Smooth muscle cell (in vitro differentiated cells): ENCODE results near the gene TIE1. TPM values are rescaled to one million over a fixed set of nuclear protein-coding genes. Genes with fewer than 3 reads are reported as not detected.
"Not testable (repeated sequence)": the region's sequence is repeated elsewhere in the genome, so short reads cannot be mapped to it uniquely, and the experiment has no call there.

ENCODE experiments used
- DNase-seq: peaks from one replicate; lab custom pipeline; 2025; ENCODE audit not compliant: unreplicated experiment; lab: John Stamatoyannopoulos, UW
- H2AFZ ChIP-seq: fragments of 200-600 bp; sonication (generic); 2 replicates; pipeline ENCODE4 v1.6.0; 2016; ENCODE audit warnings: antibody characterized with exemption, low read depth, mild to moderate bottlenecking
- H3F3A ChIP-seq: fragments of 200-600 bp; sonication (generic); 2 replicates; pipeline ENCODE4 v1.6.0; 2017; ENCODE audit warnings: antibody characterized with exemption, low read depth
- H3K27ac ChIP-seq: fragments of 200-600 bp; sonication (generic); 2 replicates; pipeline ENCODE4 v1.5.1; 2016; ENCODE audit warnings: low read depth, mild to moderate bottlenecking
- H3K27me3 ChIP-seq: fragments of 200-600 bp; sonication (generic); 2 replicates; pipeline ENCODE4 v1.6.1; 2016; ENCODE audit warnings: low read depth, mild to moderate bottlenecking
- H3K36me3 ChIP-seq: fragments of 200-600 bp; sonication (generic); 2 replicates; pipeline ENCODE4 v1.5.1; 2016; ENCODE audit warnings: low read depth
- H3K4me1 ChIP-seq: fragments of 200-600 bp; sonication (generic); 2 replicates; pipeline ENCODE4 v1.5.1; 2016; ENCODE audit warnings: low read depth
- H3K4me2 ChIP-seq: fragments of 200-600 bp; sonication (generic); 2 replicates; pipeline ENCODE4 v1.6.0; 2016; ENCODE audit warnings: mild to moderate bottlenecking
- H3K4me3 ChIP-seq: fragments of 200-600 bp; sonication (generic); 2 replicates; pipeline ENCODE4 v1.5.1; 2016; ENCODE audit warnings: mild to moderate bottlenecking
- H3K79me2 ChIP-seq: fragments of 200-600 bp; sonication (generic); 2 replicates; pipeline ENCODE4 v1.6.0; 2016; ENCODE audit warnings: low read depth, mild to moderate bottlenecking
- H3K9ac ChIP-seq: fragments of 200-600 bp; sonication (generic); 2 replicates; pipeline ENCODE4 v1.6.0; 2016; ENCODE audit warnings: low read depth
- H3K9me3 ChIP-seq: fragments of 200-600 bp; sonication (generic); replicated peaks from 2 replicates; pipeline ENCODE4 v1.5.1; 2016; ENCODE audit warnings: low read depth
- H4K20me1 ChIP-seq: fragments of 200-600 bp; sonication (generic); 2 replicates; pipeline ENCODE4 v1.6.0; 2016; ENCODE audit warnings: low read depth
- CTCF ChIP-seq: fragments of 200-600 bp; sonication (generic); IDR thresholded peaks from 2 replicates; pipeline ENCODE4 v1.5.1; 2017; ENCODE audit warnings: borderline replicate concordance, mild to moderate bottlenecking, antibody characterized with exemption; ENCODE audit not compliant: insufficient read depth, poor library complexity, severe bottlenecking
- WGBS: methylation state at CpG from one replicate; pipeline ENCODE4 v1.1.7; 2016; ENCODE audit warnings: low lambda C conversion rate; 5-methylcytosine and 5-hydroxymethylcytosine counted together
- polyA plus RNA-seq: library from polyadenylated mRNA; unstranded; fragments of >200 nt; fragmentation: Nextera tagmentation; extraction: Ambion mirVana; gene quantifications from 2 replicates; pipeline ENCODE4 v1.2.1, GENCODE V29; 2016
- total RNA-seq: library from RNA; depleted of rRNA; stranded (reverse); fragments of >200 nt; gene quantifications from 2 replicates; pipeline ENCODE4 v1.2.3, GENCODE V29; 2014

TIE1 gene
- total and polyA plus RNA-seq, 2 experiments from 2014 or later = 0.18 to 0.73 TPM

- H3K9me3 ChIP-seq = no peaks in the 10 kb centered on the region
- WGBS = 4% methylated on average over 29 of the region's 48 CpGs
- H3K36me3 ChIP-seq = no peaks in the 10 kb centered on the region
- no peak for DNase-seq
- H3K9ac ChIP-seq = peak overlapping the region; percentile 30
- H3K79me2 ChIP-seq = peaks cover 26% of the 10 kb centered on the region
- H3K4me3 ChIP-seq = peak overlapping the region; percentile 70
- peak overlapping the region; percentile 95 for H3K4me2 ChIP-seq
- H3K4me1 ChIP-seq = peaks cover 14% of the 10 kb centered on the region
- H4K20me1 ChIP-seq = peaks cover 25% of the 10 kb centered on the region
- peak overlapping the region; percentile 50 for H3K27ac ChIP-seq
- H3K27me3 ChIP-seq = no peaks in the 10 kb centered on the region
- peaks cover 14% of the 10 kb centered on the region for H3F3A ChIP-seq
- TF ChIP-seq CTCF = no peak
- no peak overlapping the region for H2AFZ ChIP-seq
Measured at GRCh38 chr1:43367026-43367903, 66.5 kb downstream of the TIE1 start.

GRCh38 chr1:43367904-43368645 lies 67.3 kb downstream of the TIE1 start, which contains the start of gene ELOVL1:
TSS of gene ELOVL1 (minus strand) at chr1:43368011. CDS start at chr1:43365609, 2,402 bp downstream.
- Histone ChIP-seq H3K4me3 (peak within 1 kb of the TSS; percentile 70), H4K20me1 (peaks cover 25% of the 10 kb centered on the region), H3K79me2 (peaks cover 26% of the 10 kb centered on the region), H3K4me2 (peak within 1 kb of the TSS; percentile 95), H3K27me3 (no peaks in the 10 kb centered on the region), H3K4me1 (peaks cover 14% of the 10 kb centered on the region), H2AFZ (no peak within 1 kb of the TSS), H3F3A (peaks cover 19% of the 10 kb centered on the region), H3K9me3 (no peaks in the 10 kb centered on the region), H3K9ac (peak within 1 kb of the TSS; percentile 30), H3K27ac (peak within 1 kb of the TSS; percentile 73), H3K36me3 (no peaks in the 10 kb centered on the region)
- peak; percentile 89 for DNase-seq
- 1% methylated on average over 43 of the region's 58 CpGs for WGBS
- TF ChIP-seq CTCF = no peak

- no peak overlapping the region for H2AFZ ChIP-seq
Measured at GRCh38 chr1:43368646-43369020, 67.9 kb downstream of the TIE1 start.

GRCh38 chr1:43369779-43370178 lies 69.0 kb downstream of the TIE1 start:
- H3K27ac ChIP-seq, H2AFZ ChIP-seq, H3K4me3 ChIP-seq, H3K4me2 ChIP-seq, H3K27me3 ChIP-seq, H3K9me3 ChIP-seq, H3K36me3 ChIP-seq, DNase-seq, H3K9ac ChIP-seq: not testable (repeated sequence)
- H4K20me1 ChIP-seq = peaks cover 22% of the 10 kb centered on the region
- H3F3A ChIP-seq = peaks cover 34% of the 10 kb centered on the region
- peaks cover 14% of the 10 kb centered on the region for H3K4me1 ChIP-seq
- peaks cover 26% of the 10 kb centered on the region for H3K79me2 ChIP-seq
- 95% methylated on average over 6 of the region's 6 CpGs for WGBS

More at GRCh38 chr1:43368646-43369020, 67.9 kb downstream of the TIE1 start:
- H3K4me3 ChIP-seq = peak overlapping the region; percentile 70
- WGBS = 23% methylated on average over 6 of the region's 6 CpGs
- peak overlapping the region; percentile 24 for H3K9ac ChIP-seq
- peaks cover 14% of the 10 kb centered on the region for H3K4me1 ChIP-seq
- no peak for DNase-seq
- H4K20me1 ChIP-seq = peaks cover 25% of the 10 kb centered on the region
- peaks cover 24% of the 10 kb centered on the region for H3F3A ChIP-seq
- no peaks in the 10 kb centered on the region for H3K36me3 ChIP-seq
- peaks cover 26% of the 10 kb centered on the region for H3K79me2 ChIP-seq
- peak overlapping the region; percentile 73 for H3K27ac ChIP-seq
- peak overlapping the region; percentile 95 for H3K4me2 ChIP-seq
- H3K27me3 ChIP-seq = no peaks in the 10 kb centered on the region
- TF ChIP-seq CTCF = no peak
- H3K9me3 ChIP-seq = no peaks in the 10 kb centered on the region
